ENCODE measurements around the gene ANO2.

DNA sequence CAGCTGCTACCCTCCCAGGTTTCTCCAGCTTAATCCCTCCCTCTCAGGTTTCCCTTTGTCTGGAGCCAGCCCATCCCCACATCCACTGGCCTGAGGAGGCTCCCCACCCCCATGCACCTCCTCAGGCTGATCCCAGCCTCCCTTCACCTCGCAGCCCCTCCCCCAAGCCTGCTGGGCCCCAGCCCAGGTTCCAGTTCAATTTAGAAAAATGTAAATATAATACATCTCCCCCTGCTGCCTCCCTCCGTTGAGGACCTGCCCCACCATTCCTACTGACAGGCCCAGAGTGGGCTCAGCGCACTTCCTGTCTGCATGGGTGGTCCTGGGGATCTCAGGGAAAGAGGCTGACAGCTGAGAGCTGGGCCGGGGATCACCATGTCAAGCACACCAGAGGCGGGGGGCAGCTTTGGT lies 357.3 kb downstream of the ANO2 start:
- TF ChIP-seq EP300 (IDR thresholded peaks at IDR 0.05; ENCODE audit: borderline replicate concordance) (no peak), ZBTB7A (IDR thresholded peaks at IDR 0.05; ENCODE audit: low read depth) (no peak), CEBPB (IDR thresholded peaks at IDR 0.05) (no peak), NFIC (IDR thresholded peaks at IDR 0.05) (no peak), YY1 (IDR thresholded peaks at IDR 0.05; ENCODE audit: low read depth) (no peak), TEAD4 (IDR thresholded peaks at IDR 0.05) (no peak), RAD21 (IDR thresholded peaks at IDR 0.05; ENCODE audit: low read depth) (no peak), CREB1 (IDR thresholded peaks at IDR 0.05; ENCODE audit: low read depth) (no peak), TAF1 (IDR thresholded peaks at IDR 0.05; ENCODE audit: low read depth) (no peak), MAX (IDR thresholded peaks at IDR 0.05) (no peak)
- TF ChIP-seq, protein P1, sequence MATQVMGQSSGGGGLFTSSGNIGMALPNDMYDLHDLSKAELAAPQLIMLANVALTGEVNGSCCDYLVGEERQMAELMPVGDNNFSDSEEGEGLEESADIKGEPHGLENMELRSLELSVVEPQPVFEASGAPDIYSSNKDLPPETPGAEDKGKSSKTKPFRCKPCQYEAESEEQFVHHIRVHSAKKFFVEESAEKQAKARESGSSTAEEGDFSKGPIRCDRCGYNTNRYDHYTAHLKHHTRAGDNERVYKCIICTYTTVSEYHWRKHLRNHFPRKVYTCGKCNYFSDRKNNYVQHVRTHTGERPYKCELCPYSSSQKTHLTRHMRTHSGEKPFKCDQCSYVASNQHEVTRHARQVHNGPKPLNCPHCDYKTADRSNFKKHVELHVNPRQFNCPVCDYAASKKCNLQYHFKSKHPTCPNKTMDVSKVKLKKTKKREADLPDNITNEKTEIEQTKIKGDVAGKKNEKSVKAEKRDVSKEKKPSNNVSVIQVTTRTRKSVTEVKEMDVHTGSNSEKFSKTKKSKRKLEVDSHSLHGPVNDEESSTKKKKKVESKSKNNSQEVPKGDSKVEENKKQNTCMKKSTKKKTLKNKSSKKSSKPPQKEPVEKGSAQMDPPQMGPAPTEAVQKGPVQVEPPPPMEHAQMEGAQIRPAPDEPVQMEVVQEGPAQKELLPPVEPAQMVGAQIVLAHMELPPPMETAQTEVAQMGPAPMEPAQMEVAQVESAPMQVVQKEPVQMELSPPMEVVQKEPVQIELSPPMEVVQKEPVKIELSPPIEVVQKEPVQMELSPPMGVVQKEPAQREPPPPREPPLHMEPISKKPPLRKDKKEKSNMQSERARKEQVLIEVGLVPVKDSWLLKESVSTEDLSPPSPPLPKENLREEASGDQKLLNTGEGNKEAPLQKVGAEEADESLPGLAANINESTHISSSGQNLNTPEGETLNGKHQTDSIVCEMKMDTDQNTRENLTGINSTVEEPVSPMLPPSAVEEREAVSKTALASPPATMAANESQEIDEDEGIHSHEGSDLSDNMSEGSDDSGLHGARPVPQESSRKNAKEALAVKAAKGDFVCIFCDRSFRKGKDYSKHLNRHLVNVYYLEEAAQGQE (IDR thresholded peaks at IDR 0.05; ENCODE audit: low read depth): no peak
